Bronchial epithelial cell (primary cell): Measurements from ENCODE around the gene CBR3. TPM values are rescaled to one million over a fixed set of nuclear protein-coding genes. Genes with fewer than 3 reads are reported as not detected.

Experiments used
- DNase-seq: peaks from one replicate; pipeline ENCODE4 v3.0.0-alpha.2; 2010; ENCODE audit warnings: low read depth
- FAIRE-seq: peaks from 2 replicates; lab custom pipeline; 2011; peaks lifted over from hg19 to GRCh38; lab: Jason Lieb, UNC
- H3K27me3 ChIP-seq: 2 replicates; pipeline ENCODE4 v1.5.1; 2011; ENCODE audit warnings: low read length; ENCODE audit not compliant: control insufficient read depth, insufficient read depth
- H3K36me3 ChIP-seq: 2 replicates; pipeline ENCODE4 v1.5.1; 2011; ENCODE audit warnings: low read length; ENCODE audit not compliant: control insufficient read depth, insufficient read depth
- H3K4me3 ChIP-seq: 2 replicates; pipeline ENCODE4 v1.5.1; 2011; ENCODE audit warnings: mild to moderate bottlenecking, low read depth, low read length, control low read depth
- CTCF ChIP-seq: IDR thresholded peaks from 2 replicates; pipeline ENCODE4 v1.5.1; 2011; ENCODE audit warnings: mild to moderate bottlenecking, moderate library complexity, low read length, control low read depth, inconsistent platforms; ENCODE audit not compliant: insufficient read depth, severe bottlenecking
- total RNA-seq: library from RNA; depleted of rRNA; stranded (reverse); fragments of >200 nt; gene quantifications from 2 replicates; pipeline ENCODE4 v1.2.1, GENCODE V29; 2014

CBR3 gene
- total RNA-seq, 1 donor from 2014 or later, result 0.26 TPM

- Histone ChIP-seq H3K4me3 (no peak overlapping the region), H3K27me3 (no peaks in the 10 kb centered on the region), H3K36me3 (peaks cover 4% of the 10 kb centered on the region)
- FAIRE-seq (no peak), DNase-seq (no peak)
- TF ChIP-seq CTCF, result no peak
Observed at GRCh38 chr21:36149788-36150711, 15.2 kb downstream of the CBR3 start.

DNA sequence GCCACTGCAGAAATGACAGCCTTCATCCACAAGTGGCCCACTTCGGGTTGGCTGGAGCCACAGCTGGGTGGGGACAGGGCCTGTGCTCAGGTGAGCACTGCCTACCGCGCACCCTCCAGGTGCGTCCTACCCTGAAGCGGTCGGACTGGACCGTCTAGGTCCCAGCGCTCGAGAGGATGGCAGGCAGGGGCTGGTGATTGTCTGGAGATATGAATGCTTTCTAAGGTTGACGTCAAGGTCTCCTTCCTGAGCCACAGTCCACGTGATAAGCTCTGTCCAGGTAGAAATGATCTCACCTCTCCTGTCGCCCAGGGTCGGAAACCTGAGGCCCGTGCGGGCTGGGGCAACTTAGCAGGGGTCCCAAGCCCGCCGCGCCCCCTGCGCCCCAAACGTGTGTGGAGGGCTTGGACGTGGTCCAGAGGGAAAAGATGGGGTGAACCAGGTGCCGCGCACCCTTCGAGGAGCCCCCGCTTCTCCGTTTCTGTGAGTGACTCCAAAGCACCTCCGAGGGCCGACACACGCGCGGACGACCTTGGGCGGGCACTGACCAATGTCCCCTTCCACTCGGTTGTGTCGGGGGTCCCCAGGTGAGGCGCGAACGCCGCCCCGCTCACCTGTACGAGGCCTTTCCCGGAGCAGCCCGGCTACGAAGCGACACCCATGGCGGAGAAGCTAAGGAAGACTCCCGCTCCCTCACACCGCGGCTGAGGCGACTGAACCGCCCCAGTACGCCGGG, 20.9 kb downstream of the CBR3 start:
- DNase-seq (peak; percentile 79), FAIRE-seq (no peak)

GRCh38 chr21:36156339-36156814, 21.5 kb downstream of the CBR3 start:
- Histone ChIP-seq H3K27me3 (no peaks in the 10 kb centered on the region), H3K36me3 (no peaks in the 10 kb centered on the region), H3K4me3 (peak overlapping the region; percentile 76)
- DNase-seq (peak; percentile 89), FAIRE-seq (no peak)
- TF ChIP-seq CTCF, result no peak

More for the DNA sequence above, 20.9 kb downstream of the CBR3 start:
- peak overlapping the region; percentile 71 for H3K4me3 ChIP-seq
- no peak for TF ChIP-seq CTCF
- no peaks in the 10 kb centered on the region for H3K36me3 ChIP-seq
- H3K27me3 ChIP-seq, result no peaks in the 10 kb centered on the region

DNA sequence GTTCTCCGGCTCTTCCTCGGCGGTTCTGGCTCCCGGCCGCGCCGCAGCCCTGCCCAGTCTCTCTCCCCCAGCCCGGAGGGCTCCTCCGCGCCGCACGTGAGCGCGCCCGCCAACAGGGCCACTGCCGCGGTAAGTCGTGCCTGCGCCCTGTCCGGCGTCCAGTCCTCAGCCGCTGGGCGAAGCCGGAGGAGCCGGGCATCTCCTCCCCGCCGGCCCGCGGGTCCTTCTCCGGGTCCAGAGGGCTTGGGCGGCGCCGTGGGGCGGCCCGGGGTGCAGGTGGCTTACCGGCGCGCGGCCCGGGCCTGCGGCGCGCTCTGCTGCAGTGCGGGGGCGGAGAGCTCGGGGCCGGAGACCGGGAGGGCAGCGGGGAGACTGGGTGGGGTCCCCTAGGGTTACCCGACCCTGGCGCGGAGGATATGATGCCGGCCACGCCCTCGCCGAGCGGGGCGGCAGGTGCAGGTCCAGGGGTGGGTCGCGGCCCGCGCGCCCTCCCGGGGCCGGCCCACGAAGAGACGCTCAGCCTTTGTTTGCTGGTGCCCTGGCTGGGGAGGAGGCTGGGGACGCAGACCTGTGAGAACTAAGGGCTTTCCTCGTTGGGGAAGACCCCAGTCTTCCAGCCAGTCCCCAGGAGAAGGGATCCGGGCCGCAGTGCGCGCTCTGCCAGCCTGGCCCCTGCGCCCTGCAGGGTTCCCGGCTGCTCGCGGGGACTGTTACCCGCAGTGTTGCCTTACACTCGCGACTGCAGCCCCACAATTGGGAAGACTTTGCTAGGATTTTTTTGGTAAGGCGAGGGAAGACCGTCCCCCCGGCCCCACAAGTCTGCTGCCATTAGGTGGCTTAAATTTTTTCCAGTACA, 22.2 kb downstream of the CBR3 start, which contains the start of gene DOP1B:
Gene DOP1B, plus strand, starts transcription at position 10 of the 856 bp plus-strand sequence. CDS start 7,910 bp downstream, outside the sequence.
- no peak for TF ChIP-seq CTCF
- no peak for DNase-seq
- no peak for FAIRE-seq
- H3K27me3 ChIP-seq, result no peaks in the 10 kb centered on the region
- H3K36me3 ChIP-seq, result no peaks in the 10 kb centered on the region
- H3K4me3 ChIP-seq, result peak within 1 kb of the TSS; percentile 76

DNA sequence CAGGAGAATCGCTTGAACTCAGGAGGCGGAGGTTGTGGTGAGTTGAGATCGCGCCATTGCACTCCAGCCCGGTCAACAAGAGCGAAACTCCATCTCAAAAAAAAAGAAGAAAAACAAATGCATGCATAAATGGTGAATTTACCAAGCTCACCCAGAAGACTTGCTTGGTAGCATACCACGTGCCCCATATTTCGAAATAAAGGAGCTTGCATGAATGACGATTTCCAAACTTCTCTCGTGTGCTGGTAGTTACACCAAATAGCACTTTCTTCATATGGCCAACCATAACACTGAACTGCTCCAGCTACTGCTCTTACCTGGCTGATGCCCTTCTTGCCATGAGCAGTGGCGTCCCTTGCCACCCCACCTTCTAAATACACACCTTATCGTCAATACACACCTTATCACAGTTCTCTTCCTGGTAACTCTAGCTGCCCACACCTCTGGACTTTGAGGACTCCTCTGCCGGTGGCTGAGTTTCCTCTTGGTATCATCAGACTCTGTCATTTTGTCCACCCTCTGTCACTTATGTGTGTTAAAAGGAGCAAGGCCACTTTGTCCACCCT, 24.6 kb downstream of the CBR3 start:
- Histone ChIP-seq H3K36me3 (no peaks in the 10 kb centered on the region), H3K27me3 (no peaks in the 10 kb centered on the region), H3K4me3 (no peak overlapping the region)
- no peak for DNase-seq
- no peak for FAIRE-seq
- TF ChIP-seq CTCF, result no peak
